Umbilical cord (tissue), 2 donors: ENCODE results near the gene BMP4. TPM values are rescaled to one million over a fixed set of nuclear protein-coding genes. Genes with fewer than 3 reads are reported as not detected.
A peak's percentile ranks its signal among the peaks of the same experiment; 100 is the strongest.

Experiments
- DNase-seq: peaks from one replicate; pipeline ENCODE4 v3.0.0-alpha.2; 2015; ENCODE audit warnings: low spot score
- total RNA-seq: library from RNA; depleted of rRNA; stranded (reverse); fragments of >200 nt; gene quantifications from one replicate; pipeline ENCODE4 v1.2.3, GENCODE V29; 2014; ENCODE audit warnings: low replicate concordance; ENCODE audit not compliant: insufficient read depth

The BMP4 gene
- total RNA-seq, 1 donor from 2014 or later = 10.6 TPM

- DNase-seq = no peak
Measured at GRCh38 chr14:53946404-53947093, 10.1 kb downstream of the BMP4 start.

GRCh38 chr14:53946071-53946403 is 10.6 kb downstream of the BMP4 start:
- DNase-seq = no peak

DNA sequence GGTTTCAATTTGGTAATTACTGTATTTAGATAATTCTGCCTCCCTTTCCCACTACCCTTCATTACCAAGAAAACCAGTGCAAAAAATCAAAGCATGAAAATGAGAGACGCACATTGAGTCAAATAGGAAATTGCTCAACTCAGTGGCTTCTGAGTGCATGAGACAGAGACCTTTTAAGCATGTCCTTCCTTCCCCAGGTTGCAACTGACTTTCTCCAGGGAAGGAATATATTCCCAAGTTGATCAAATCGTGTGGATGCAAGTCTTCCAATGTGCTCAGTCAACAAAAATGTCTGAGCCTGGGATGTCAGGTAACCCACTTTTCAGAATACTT is 12.9 kb downstream of the BMP4 start:
- no peak for DNase-seq

DNA sequence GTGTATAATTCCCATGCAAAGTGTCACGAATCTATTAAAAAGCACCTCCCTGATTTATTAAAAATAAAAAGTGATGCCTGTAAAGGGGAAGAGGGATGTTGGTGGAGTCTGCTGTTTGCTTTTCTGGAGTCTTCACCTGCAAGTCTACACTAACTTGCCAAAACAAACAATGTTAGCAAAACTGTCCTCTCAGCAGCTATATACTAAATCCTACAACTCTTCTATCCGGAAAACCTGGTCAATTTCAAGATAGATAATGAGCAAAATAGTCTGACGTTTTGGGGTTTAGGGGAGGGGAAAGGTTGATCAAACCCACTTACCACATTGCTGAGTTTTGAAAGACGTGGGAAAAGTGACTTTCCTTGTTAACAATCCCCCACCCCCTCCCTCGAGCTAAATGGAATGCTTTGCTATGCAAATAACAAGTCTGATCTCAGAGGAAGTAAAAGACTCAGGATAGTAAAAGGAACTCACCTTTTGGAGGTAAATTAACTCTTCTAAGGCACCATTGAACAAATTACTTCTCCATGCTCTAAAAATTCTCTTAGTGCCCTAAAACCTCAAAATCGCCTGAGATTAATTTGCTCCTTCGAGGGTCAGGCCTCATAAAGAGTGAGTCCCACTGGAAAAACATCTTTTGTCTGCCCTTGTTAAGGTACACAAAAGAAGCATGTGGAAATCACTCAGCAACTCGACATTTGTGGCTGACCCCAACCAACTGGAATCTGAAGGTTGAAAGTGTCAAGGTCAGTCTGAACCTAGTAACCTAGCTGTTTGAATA is 13.5 kb downstream of the BMP4 start:
- no peak for DNase-seq

DNA sequence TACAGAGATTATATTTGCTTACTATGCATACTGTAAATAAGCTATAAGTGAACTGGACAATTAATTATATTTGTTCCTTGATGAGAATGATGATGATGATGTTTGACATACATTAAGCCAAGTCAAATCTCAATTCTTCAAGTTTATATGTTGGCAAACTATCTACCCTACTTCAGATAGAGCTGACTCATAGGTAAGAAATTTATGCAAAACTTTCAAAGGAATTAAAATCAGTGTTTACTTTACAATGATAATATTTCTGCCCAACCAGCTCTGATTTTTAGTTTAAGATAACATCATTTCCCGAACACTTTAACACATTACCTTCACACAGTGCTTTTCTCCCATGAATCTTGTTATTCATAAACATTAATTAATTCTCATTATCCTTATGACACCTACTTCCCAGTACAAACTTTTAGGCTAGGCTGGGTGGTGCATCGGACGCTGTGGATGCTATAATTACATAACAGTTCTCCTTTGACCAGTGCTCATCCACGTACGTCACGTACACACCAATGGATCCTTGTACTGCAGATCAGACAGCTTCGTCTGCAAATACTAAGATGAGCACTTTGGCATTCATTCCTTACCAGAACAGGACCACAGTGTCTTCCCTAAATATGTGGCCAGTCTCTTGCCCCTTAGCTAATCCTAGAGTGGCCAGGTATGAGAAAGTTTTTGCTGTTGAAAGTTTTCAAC is 18.3 kb downstream of the BMP4 start:
- no peak for DNase-seq

DNA sequence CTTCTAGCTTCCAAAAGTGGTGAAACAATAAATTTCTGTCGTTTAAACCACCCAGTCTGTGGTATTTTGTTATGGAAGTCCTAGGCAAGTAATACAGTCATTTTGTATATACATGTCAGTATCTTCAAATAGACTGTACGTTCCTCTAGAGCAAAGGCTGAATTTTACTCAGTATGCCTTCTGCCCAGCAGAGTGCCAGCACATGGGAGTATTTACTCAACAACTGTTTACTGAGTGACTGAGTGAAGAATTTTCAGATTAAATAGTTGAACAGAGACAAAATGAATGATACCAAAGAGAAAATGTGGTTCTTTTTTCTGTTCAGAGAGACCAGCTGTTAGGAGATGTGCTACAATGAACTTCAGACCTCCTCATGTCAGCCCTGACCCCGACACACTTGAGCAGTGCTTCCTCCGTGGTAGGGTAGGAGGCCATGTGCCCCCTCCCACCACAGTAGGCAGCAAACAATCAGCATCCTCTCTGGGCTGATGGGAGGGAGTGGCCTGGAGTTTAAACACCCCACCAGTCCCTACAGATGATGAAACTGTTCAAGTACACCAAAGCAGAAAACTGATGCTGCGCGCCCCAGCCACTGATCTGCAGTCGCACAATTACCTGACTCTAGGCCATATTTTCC is 21.7 kb downstream of the BMP4 start:
- DNase-seq = no peak

- no peak for DNase-seq
Measured at GRCh38 chr14:53932966-53933365, 23.7 kb downstream of the BMP4 start.

DNA sequence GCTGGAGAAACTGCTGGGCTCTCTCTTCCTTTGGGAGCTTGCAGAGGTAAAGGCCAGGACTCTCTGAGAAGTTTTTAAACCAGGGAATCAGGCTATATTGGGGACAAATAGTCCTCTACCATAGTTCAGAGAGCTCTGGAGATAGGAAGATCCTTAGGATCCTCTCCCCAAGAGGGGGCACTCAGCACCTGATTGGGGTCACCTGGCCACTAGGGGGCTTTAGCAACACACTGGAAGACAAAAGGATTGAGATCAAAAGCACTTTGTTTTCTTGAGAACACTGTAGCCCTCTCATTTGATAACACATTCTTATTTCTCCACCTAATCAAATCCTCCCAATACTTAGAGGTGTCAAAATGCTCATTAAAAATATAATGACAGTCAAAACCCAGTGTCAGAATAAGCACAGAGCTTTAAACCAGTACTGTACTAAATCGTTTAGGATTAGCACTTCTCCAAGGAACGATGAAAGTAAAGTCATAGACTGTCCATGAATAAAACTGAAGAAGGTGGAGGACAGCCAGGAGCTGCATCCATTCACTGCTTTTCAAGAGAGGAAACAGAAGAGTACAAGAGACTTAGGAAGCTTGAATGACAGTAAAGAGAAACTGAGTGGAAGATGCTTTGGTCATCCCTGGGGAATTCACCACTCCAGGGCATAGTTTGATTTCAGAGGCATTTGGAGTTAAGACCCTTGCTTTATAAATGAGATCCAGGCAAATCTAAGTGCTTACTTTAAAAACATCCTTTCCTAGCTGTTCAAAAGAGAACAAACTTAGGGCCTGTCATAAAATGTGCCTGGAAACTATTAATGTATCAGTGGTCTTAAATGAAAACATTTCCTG is 26.5 kb downstream of the BMP4 start:
- peak; percentile 96 for DNase-seq

GRCh38 chr14:53927171-53927570 is 29.5 kb downstream of the BMP4 start:
- no peak for DNase-seq

- no peak for DNase-seq
Measured at GRCh38 chr14:53925201-53925766, 31.3 kb downstream of the BMP4 start.

DNA sequence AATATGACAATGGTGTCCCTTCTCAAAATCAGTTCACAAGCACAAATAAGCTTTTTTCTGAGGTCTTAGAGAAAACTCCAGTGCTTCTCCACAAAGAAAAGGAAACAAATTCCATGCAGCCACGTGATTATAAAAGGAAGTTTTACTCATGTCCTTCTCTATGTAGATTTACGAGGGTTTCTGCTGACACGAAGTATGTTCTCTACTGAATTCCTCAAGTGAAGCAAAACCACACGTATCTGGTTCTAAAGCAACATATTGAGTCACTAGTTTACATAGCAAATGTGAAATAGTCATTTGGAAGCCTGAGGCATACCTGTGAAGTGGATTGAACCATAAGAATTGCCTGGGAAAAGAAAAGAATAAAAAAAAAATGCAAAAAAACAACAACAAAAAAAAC is 31.9 kb downstream of the BMP4 start:
- peak; percentile 82 for DNase-seq

- DNase-seq = no peak
Measured at GRCh38 chr14:53921027-53921426, 35.6 kb downstream of the BMP4 start.

DNA sequence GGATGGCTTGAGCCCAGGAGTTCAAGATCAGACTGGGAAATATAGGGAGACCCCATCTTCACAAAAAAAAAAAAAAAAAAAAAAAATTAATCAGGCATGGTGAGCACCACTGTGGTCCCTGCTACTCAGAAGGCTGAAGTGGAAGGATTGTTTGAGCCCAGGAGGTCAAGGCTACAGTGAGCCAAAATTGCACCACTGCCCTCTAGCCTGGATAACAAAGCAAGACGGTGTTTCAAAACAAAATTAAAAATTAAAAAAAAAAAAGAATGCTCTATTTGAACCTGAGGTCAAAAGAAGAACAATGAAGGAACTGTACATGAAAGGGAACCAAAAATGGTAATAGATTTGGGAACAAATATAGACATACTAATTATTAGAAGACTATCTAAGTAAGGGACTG is 40.4 kb downstream of the BMP4 start:
- no peak for DNase-seq

GRCh38 chr14:53915364-53916014 is 41.1 kb downstream of the BMP4 start:
- DNase-seq = no peak

- DNase-seq = no peak
Measured at GRCh38 chr14:53912021-53912420, 44.6 kb downstream of the BMP4 start.

DNA sequence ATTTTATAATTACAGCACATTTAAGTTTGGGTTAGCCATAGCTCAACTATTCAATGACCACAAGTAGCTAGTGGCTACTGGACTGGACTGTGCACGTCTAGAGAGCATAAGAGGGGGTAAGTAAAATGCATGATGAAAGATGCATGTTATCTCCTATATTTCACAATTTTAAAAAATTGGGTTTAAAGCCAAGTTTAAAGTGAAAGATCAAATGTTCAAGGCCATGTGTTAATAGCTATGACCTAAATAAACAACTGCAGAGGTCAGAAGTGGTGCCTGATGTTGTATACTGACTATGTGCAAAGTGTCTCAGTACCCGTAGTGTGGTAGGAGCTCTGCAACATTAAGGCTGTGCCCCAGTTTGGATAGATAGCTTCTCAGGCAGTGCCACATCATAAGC is 48.2 kb downstream of the BMP4 start:
- no peak for DNase-seq

DNA sequence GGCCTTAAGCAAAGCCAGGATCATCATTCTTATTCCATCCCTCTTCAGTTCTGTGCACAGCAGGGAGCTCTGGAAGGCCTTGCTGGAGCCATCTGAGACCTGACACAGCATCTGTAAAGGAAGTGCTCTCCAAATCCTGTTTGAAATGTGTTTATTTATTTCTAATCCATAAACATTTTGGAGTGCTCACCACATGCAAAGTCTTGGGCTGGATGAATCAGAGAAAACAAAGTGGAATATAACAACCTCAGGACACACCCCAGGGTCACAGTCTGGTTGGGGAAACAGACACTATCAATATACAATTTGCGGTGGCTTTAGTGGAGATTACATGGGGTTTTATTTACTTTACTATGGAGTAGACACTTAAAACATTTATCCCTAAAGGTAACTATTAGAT is 54.3 kb downstream of the BMP4 start:
- no peak for DNase-seq

- DNase-seq = peak; percentile 53
Measured at GRCh38 chr14:53900499-53900898, 56.1 kb downstream of the BMP4 start.
